Ramos (cell line): ENCODE results near the gene TDRD5.
"Not testable (repeated sequence)": the region's sequence is repeated elsewhere in the genome, so short reads cannot be mapped to it uniquely, and the experiment has no call there.

Source experiments
- in situ Hi-C: fragments of 300-500 bp; cut with MboI; formaldehyde crosslinking; loops from one replicate; pipeline ENCODE4 v1.14.3; 2022; ENCODE audit warnings: low sequenced_read_pairs; ENCODE audit not compliant: unreplicated experiment

TDRD5 gene

GRCh38 chr1:179591253-179591591 is 410 bp upstream of the TDRD5 start:
- in situ Hi-C loops = no loop called here

GRCh38 chr1:179598631-179599030 is 7.0 kb downstream of the TDRD5 start:
- in situ Hi-C loops = no loop called here

- in situ Hi-C loops = no loop called here
Measured at GRCh38 chr1:179599623-179600249, 8.1 kb downstream of the TDRD5 start.

DNA sequence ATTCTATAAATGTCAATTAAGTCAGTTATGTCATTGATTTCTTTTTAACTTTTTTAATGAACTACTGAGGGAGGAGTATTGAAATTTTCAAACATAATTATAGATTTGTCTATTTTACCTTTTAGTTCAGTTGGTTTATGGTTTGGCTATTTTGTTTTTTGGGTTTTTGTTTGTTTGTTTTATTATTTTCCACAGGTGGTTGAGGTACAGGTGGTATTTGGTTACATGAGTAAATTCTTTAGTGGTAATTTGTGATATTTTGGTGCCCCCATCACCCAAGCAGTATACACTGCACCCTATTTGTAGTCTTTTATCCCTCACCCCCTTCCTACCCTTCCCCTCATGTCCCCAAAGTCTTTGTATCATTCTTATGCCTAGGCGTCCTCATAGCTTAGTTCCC is 9.5 kb downstream of the TDRD5 start:
- in situ Hi-C loops = no loop called here

DNA sequence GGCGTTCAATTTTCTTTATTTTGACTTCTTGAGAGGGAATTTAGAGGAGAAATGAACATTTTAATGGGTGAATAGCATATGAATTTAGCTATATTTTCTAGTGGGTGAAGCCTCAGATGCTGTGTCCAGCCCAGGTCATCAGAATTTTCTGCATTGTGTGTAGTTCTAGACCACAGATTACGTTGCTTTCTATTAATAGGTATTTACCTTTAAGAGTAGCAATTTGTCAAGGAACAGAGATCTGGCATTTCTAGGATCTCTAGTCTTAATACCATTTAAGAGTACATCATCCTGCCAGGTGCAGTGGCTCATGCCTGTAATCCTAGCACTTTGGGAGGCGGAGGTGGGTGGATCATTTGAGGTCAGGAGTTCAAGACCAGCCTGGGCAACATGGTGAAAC is 20.7 kb downstream of the TDRD5 start:
- in situ Hi-C loops = no loop called here

DNA sequence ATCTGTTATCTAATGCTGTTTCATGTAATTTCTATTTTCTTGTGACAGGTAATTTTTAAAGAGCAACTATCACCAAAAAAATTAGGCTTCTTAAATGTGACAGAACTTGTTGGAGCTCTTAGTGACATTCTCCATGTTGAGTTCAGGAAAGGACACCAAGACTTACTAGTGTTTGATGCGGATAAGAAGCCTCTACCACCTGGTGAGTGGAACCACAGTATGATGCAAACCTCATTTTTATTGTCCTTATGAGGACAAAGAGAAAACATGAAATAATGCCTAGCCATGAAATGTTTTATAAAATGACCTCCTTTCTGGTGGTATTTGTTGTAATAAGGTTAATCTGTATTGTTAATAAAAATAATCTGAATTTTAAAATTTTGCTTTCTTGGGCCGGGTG is 39.1 kb downstream of the TDRD5 start:
- in situ Hi-C loops = no loop called here

DNA sequence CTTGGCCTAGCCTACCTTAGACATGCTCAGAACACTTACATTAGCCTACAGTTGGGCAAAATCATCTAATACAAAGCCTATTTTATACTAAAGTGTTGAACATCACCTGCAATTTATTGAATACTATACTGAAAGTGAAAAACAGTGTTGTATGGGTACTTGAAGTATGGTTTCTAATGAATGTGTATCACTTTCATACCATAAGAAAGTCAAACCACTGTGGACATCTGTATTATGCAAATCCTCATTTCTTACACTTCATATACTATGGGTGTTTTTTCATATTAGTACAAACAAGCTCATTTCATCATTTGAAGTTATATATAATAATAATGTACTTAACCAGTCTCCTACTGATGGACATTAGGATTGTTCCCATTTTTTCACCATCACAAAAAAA is 41.2 kb downstream of the TDRD5 start:
- in situ Hi-C loops = no loop called here

DNA sequence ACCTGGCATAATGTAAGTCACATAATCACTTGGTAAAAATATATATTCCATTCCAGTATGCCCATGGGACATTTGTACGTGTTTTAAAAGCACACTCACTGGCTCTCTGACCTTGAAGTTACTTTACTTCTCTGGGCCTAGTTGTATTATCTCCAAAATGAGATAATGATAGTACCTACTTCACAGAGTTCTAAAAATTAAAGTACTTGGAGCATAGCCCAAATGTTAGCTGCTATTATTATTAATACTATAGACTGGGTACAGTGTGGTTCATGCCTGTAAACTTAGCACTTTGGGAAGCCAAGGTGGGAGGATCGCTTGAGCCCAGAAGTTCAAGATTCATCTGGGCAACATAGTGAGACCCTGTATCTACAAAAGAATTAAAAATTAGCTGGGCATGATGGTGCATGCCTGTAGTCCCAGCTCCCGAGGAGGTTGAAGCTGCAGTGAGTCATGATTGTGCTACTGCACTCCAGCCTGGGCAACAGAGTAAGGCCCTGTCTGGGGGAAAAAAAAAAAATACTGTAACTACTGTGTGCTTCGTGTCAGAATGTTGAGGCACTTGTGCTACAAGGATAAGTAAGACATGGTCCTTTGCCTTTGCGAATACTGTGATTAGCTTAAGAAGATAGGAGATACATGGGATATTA is 45.7 kb downstream of the TDRD5 start:
- in situ Hi-C loops = no loop called here

- in situ Hi-C loops = no loop called here
Measured at GRCh38 chr1:179661018-179661417, 69.4 kb downstream of the TDRD5 start.

DNA sequence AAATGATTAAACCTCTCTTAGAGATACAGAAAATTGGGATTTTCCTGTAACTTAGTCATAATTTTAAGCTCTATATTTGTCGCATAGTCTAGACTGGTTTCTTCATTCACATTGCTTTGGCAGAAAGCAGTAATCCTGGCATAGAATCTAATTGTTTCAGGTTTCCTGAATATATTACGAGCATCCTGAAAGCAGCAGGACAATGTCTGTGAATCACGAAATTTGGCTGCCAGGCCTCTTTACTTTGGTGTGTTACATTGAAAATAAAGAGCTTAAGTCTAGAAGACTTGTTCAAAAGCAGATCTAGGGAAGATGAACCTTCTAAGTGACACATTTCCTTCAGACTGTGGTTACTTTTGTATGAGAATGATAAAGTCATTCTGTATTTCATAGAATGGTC is 72.2 kb downstream of the TDRD5 start:
- in situ Hi-C loops = no loop called here

DNA sequence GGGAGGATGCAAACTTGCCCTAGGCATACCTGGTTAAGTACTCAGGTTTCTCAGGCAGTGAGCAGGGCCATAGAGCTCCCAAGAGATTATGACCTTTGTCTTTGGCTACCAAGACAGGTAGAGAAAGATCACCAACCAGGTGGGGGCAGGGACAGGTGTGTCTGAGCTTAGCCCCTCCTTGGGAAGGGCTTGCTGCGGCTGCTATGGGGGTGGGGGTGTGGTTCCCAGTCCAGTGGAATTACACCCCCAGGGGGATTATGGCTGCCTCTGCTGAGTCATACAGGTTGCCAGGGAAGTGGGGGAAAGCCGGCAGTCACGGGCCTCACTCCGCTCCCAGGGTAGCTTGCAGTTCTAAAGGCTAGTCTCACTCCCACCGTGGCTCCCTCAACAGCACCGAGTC is 86.2 kb downstream of the TDRD5 start:
- in situ Hi-C loops = no loop called here

- in situ Hi-C loops = not testable (repeated sequence)
Measured at GRCh38 chr1:179694530-179694929, 102.9 kb downstream of the TDRD5 start.

DNA sequence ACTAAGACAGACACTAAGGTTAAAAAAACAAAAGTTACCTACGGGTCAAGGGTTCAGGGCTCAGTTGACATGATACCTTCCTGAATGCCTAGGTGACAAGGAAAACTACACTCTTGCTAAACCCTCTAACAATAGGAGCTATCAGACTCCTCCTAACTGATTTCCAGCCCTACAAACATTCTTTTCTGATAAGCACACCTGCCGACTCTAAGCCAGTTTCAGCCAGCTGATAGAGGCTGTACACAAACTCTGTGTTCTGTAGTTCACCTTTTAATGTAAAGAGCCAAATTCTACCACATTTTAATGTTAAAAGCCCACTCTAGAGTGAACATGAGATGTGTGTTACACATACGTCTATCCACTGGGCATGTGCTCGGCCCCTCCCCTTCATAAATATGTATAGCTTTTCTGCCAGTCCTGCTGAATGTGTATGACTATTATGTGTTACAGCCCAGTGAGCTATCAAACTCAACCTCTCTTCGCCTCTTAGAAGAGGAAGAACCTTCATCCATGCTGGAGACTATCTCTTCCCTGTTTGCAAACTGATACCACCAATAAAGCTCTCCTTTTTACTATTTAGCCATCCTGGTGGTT is 111.4 kb downstream of the TDRD5 start:
- in situ Hi-C loops = loop anchor here (25.0 kb wide), 1 partner anchor 484 kb away; no protein-coding TSS in a partner anchor

DNA sequence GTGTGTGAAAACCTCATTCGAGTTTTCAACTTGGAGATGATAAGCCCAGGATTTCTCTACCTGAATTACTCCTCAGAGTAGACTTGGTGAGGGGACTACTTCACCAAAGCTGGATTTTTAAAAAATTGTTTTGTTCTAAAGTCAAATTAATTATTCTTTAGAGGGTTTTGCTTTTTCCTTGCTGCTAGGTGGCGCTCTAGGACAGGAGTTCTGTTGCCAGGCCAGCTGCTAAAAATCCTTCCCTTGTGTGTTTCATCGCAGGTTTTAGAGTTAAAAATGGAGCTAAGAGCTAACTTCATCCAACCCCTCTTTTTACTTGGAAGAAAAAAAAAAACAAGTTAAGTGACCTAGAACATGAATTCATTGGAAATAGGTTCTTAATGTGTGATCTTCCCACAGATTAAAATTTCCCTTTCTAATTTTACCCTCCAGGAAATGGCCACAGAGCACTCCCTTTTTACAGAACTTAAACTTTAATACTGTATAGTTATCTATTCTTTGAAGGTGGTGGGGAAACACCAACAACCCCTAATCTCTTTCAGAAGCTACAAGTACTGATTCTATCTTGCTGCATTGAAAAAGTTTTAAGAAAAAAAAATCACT is 114.8 kb downstream of the TDRD5 start:
- in situ Hi-C loops = loop anchor here (25.0 kb wide), 1 partner anchor 481 kb away; no protein-coding TSS in a partner anchor

GRCh38 chr1:179707406-179707805 is 115.8 kb downstream of the TDRD5 start:
- in situ Hi-C loops = loop anchor here (25.0 kb wide), 1 partner anchor 480 kb away; no protein-coding TSS in a partner anchor

DNA sequence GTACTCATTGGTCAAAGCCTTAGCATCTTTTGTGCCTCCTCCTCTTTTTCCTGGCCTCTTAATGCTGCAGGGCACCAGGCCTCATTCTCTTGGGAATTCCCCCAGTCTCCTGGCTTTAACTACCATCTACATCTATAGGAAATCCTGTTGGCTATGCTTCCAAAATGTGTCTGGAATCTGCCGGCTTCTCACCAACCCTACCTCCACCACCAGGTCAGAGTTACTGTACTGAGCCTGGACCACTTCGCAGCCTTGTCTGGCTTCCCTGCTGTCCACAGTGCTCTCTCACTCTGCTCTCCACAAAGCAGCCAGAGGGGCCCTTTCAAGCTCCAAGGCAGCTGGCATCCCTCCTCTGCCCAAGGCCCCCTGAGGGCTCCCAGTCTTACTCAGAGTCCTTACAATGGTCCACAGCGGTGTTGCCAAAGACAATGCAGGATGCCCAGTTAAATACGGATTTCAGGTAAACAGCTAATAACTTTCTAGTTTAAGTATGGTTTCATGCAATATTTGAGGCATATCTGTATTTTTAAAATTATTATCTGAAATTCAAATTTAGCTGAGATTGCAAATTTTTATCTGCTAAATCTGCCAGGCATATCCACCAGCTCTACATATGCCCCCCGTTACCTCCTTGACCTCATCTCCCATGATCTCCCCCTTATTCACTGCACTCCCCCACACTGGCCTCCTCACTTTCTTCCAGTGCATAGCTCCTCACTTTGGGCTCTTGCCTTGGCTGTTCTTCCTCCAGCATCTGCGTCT is 117.0 kb downstream of the TDRD5 start:
- in situ Hi-C loops = loop anchor here (25.0 kb wide), 1 partner anchor 479 kb away; no protein-coding TSS in a partner anchor

GRCh38 chr1:179709841-179710329 is 118.3 kb downstream of the TDRD5 start:
- in situ Hi-C loops = loop anchor here (10.0 to 25.0 kb wide), 2 partner anchors 105 to 477 kb away; no protein-coding TSS in a partner anchor

GRCh38 chr1:179714159-179714558 is 122.5 kb downstream of the TDRD5 start:
- in situ Hi-C loops = loop anchor here (10.0 to 25.0 kb wide), 2 partner anchors 101 to 473 kb away; no protein-coding TSS in a partner anchor

DNA sequence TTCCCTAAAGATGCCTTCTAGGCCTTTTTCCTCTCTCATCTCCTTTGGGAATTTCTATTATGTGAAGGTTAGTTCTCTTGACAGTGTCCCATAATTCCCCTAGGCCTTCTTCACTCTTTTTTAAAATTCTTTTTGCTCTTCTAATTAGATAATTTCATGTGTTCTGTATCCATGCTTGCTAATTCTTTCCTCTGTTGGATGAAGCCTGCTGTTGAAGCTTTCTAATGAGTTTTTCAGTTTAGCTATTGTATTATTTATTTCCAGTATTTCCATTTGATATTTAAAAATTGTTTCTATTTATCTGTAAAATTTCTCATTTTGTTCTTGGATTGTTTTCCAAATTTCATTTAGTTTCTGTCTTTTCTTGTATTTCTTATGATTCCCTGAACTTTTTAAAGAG is 123.0 kb downstream of the TDRD5 start:
- in situ Hi-C loops = loop anchor here (10.0 to 25.0 kb wide), 2 partner anchors 100 to 473 kb away; no protein-coding TSS in a partner anchor

- in situ Hi-C loops = loop anchor here (10.0 to 25.0 kb wide), 2 partner anchors 96 to 468 kb away; no protein-coding TSS in a partner anchor
Measured at GRCh38 chr1:179719272-179719671, 127.6 kb downstream of the TDRD5 start.
